ENCODE measurements around the gene PTER.

Gene PTER

DNA sequence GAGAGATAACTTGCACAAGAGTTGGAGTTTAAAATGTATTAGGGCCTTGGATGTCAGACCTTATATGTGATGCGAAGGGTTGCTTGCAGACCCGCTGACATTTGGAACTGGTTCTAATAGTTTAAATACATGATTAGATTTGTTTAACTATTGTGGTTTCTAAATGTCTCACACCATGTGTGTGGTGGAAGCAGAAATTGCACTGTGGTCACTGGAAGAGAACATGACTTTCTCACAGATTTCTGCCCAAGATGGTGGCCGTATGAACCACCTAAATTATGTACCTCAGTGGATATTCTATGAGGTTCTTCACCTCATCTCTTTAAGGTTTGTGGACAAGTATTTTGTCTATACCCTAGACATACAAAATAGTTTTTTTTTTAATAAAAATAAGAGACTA is 93.0 kb downstream of the PTER start:
- no peak for DNase-seq (ENCODE audit: low read depth in 1 of 2, low spot score in 1 of 2)

DNA sequence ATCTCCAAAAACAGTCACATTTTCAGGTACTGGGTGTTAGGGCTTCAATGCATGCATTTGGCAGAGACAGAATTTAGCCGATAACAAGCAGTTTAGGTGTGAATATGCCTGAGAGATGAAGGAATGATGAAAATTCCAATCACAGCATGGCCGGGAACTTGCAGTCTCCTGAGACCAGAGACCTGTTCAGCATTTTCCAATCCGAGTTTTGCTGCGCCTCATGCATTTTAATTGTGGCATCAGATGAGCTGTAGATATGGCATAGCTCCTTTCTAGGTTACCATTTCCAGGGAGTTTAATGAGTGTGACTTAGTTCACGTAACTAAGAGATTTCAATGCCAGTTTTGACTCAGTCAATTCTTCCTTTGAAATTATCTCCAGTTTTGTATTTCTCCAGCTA is 99.3 kb downstream of the PTER start:
- DNase-seq (ENCODE audit: low read depth in 1 of 2, low spot score in 1 of 2) = no peak

DNA sequence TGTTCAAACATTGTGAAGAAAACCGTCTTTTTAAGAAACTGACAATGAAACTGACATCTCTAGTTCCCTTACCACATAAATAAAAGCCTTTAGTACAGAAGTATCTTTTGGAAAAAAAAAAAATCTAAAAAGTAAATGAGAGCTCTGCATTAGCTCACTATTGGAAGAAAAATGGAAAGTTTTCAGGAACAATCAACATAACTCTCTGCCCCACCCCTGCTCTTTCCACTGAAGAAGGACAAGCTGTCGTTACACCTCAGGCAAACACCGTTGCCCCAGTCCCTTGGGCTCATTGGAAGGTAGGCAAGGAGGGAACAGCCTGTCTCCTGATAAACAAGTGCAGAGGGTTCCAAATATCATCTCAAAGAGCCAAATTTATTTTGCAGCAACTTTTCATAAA is 107.3 kb downstream of the PTER start:
- DNase-seq (ENCODE audit: low read depth in 1 of 2, low spot score in 1 of 2) = no peak

DNA sequence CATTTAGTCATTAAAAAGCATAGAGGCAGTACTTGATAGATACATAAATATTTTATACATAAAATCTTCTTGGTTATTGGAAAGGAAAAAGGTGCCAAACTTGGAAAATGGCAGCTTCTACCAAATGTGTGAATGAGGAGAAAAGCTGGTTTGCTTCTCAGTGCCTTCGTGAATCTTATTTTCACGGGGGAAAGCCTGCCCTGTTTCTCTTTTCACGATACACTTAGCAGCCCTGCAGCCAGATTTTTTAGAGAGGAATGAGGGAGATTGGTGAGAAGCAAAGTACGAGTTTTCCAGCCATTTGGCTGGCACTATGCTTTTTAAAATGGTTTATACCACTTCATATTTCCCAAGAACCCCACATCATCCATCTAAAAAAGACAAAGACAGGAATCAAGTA is 107.8 kb downstream of the PTER start:
- no peak for DNase-seq (ENCODE audit: low read depth in 1 of 2, low spot score in 1 of 2)

DNA sequence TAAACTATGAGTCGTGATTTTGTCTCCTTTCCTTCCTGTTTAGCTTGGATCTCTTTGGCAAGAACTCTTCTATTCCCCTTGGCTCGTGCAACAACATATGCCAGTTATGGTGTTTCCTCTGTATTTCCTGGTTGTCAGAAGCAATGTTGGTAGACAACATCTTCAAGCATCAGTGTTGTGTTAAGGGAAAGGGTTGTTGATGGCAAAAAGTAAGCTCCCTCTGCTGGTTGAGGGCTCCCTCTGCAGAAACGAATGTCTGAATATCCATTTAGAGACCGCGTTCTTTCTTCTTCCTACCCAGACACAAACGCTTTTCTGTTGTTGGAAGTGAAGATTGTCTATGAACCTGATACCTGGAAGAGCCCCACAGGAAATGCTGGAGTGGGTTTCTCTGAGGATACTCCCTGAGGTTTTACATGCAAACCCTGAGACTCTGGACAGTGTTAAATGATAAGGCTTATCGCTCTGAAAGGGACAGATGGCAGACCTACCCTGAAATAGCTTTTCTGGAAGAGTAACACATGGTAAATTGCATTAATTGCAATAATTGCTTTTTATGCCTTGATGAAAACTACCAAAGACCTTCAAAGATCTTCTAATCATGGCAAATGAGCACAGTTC is 108.4 kb downstream of the PTER start:
- DNase-seq (ENCODE audit: low read depth in 1 of 2, low spot score in 1 of 2) = no peak

DNA sequence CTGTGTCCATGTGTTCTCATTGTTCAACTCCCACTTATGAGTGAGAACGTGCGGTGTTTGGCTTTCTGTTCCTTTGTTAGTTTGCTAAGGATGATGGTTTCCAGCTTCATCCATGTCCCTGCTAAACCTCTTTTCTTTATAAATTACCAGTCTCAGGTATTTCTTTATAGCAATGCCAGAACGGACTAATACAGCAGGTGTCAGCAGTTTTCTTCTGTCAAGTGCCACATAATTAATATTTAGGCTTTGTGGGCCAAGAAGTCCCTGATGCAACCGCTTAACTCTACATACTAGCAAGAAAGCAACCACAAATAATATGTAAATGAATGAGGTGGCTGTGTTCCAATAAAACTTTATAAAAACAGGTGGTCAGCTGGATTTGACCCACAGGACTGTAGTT is 111.2 kb downstream of the PTER start:
- no peak for DNase-seq (ENCODE audit: low read depth in 1 of 2, low spot score in 1 of 2)

DNA sequence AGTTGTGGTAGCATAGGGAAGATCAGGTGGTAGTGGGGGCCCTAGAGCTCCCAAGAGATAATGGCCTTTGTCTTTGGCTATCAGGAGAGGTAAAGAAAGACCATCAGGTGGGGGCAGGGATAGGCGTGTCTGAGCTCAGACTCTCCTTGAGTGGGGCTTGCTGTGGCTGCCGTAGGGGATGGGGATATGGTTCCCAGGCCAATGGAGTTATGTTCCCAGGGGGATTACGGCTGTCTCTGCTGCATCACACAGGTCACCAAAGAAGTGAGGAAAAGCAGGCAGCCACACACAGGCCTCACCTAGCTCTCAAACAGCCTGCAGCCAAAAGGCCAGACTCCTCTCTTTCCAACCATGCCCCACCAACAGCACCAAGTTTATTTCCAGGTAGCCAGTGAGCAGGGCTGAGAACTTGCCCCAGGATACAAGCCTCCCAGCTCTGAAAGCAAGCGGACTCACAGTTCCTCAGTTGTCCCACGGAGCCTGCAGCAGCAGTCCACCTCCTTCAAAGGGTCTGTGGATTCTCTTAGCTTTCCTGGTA is 122.5 kb downstream of the PTER start:
- DNase-seq (ENCODE audit: low read depth in 1 of 2, low spot score in 1 of 2) = no peak

DNA sequence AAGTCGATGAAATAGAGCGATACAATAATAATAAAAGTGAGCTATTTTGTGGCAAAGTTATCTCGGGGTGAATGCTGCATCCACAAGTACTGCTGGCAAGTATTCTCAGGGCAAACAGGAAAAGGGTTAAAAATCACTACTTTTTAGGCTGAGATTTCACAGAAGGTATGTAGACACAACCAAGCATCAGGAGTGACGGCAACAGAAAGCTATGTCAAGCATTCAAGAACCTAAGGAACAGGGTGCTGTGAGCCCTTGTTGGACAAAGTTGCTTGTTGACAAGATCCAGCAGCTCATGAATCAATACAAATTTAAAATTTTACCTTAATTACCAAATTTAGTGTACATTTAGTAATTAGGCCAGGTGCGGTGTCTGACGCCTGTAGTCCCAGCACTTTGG is 126.1 kb downstream of the PTER start:
- no peak for DNase-seq (ENCODE audit: low read depth in 1 of 2, low spot score in 1 of 2)
